ENCODE data around the gene CLK3. TPM values are rescaled to one million over a fixed set of nuclear protein-coding genes. Genes with fewer than 3 reads are reported as not detected.
"Not testable (repeated sequence)": the region's sequence is repeated elsewhere in the genome, so short reads cannot be mapped to it uniquely, and the experiment has no call there.

The CLK3 gene
- polyA plus RNA-seq, 5 donors, result 77.2 to 90.8 (median 83.3) TPM

DNA sequence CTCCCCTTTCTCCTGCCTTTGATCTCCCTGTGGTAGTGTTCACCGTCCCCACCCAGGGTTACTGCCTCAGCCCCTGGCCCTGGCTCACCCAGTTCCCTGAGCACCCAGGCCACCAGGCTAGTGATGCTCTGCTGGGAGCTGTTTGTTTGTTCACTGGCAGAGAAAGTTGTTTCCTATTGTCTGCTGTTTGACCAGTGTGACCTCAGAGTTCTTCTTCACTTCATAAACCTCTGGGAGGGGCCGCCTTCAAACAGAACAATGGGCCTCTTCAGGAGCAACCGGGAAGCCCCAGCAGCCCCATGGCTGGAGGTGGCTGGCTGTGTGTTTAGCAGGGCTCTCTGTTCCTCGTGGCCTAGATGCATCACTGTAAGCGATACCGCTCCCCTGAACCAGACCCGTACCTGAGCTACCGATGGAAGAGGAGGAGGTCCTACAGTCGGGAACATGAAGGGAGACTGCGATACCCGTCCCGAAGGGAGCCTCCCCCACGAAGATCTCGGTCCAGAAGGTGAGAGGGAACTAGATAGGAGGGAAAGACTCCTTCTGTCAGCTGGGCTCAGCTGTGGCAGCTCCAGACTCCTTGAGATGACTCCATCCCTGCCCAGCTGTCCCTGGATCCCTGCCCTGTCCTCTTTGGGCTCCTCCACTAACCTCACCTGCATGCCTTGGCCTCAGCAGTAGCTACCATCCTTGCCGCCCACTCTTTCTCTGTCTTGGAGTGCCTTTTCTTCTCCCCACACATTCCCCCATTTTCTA lies 3.4 kb downstream of the CLK3 start:
- DNase-seq, result no peak

GRCh38 chr15:74619916-74620635 lies 4.4 kb downstream of the CLK3 start:
- no peak for DNase-seq

DNA sequence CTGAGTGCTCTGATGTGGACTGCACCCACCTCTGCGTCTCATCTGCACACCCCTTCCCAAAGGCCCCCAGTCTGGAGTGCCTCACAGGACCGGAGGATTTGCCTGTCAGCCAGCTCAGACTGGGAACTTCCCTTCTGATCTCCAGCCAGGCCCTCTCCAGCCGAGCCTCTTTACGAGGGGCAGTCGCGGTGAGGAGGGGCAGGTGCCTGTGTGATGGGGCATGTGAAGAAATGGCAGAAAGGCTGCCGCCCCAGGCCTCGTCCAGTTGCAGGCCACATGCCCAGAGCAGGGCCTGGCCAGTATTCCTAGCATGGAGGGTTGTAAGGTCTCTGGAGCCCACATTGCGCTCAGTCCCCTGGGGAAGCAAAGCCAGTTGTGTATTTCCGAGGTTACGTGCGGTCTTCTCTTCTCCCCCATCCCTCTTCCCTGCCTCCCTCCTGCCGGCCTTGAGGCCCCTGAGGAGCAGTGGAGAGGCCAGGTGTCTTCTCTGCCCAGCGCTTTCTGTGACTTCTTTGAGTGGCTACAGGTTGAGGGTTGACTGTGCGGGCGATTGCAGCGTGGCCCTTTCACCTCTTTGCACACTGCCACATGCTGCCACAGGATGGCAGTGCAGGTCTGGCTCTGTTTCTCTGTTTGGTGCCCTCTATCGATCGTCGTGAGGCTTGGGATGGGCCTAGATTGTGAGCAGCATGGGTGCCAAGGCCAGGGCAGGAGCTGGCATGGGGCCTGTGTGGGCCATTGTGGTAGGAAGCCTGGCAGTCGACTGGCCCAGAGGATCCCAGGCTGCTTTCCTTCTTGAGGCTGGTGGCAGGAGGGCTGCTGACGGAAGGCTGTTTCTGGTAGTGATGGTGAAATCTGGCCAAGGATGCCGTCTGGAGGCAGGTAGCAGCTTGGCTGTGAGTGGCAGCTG lies 5.3 kb downstream of the CLK3 start:
- DNase-seq, result no peak

DNA sequence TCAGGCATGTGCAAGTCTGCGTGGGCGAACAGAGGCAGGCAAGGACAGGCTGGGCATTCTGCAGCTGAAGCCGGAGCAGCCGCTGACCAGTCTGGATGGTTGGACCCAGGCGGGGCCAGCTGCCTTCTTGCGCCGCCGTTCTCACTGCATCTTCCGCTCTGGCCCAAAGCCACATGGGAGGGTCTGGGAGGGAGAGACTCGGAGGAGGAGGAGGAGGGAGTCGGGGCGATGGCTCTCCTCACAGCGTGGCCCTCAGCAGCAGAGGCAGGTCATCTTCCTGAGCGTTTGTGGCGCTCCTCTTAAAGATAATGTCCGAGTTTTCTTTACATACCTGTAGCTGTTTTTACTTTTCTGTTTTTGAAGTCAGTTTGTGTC lies 5.9 kb downstream of the CLK3 start:
- no peak for DNase-seq

DNA sequence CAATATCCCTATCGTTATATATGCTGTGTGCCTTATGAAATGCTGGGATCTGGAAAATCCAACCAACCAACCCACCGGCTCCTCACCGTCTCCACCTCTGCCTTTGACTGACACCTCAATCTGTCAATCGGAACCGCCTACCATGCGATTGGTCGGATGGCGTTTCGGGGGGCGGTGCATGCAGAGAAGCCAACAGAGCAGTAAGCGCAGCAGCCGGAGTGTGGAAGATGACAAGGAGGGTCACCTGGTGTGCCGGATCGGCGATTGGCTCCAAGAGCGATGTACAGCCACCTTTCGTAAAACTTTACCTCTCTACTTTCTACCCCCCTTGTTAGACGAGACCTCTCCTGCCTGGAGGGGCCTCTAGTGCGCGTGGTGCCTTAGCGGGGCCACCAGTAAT lies 6.3 kb downstream of the CLK3 start:
- no peak for DNase-seq

- DNase-seq, result no peak
These were observed 7.1 kb downstream of the CLK3 start for GRCh38 chr15:74622758-74623157.

GRCh38 chr15:74624020-74624602 lies 8.5 kb downstream of the CLK3 start:
- DNase-seq, result no peak

DNA sequence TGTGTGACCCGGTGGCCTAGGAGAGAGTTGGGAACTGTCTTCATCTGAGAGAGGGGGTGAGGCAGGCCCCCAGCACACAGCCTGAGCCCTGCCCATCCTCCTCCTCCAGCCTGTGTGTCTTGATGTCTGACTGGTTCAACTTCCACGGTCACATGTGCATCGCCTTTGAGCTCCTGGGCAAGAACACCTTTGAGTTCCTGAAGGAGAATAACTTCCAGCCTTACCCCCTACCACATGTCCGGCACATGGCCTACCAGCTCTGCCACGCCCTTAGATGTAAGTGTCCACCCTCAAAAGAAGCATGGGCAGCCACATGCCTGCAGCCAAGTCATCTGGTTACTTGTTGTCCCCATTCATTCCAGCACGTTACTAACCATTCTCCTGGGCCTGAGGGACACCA lies 10.1 kb downstream of the CLK3 start:
- no peak for DNase-seq

DNA sequence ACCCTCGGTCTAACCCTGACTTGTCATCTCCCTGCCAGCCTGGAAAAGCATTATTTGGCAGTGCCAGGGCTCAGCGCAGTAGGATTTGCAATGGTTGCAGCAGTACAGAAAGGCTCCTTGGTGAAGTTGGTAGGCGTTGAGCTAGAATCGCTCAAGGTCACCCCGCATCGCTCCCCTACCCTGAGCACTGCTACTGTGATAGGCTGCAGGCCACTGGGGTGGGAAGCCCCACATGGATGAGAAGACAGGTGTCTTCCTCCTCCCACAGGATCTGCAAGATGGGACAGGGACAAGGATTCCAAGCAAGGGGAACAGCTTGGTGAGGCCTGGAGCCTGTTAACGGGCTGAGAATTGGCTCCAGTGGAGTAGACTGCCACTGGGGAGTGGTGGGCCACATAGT lies 10.7 kb downstream of the CLK3 start:
- no peak for DNase-seq

DNA sequence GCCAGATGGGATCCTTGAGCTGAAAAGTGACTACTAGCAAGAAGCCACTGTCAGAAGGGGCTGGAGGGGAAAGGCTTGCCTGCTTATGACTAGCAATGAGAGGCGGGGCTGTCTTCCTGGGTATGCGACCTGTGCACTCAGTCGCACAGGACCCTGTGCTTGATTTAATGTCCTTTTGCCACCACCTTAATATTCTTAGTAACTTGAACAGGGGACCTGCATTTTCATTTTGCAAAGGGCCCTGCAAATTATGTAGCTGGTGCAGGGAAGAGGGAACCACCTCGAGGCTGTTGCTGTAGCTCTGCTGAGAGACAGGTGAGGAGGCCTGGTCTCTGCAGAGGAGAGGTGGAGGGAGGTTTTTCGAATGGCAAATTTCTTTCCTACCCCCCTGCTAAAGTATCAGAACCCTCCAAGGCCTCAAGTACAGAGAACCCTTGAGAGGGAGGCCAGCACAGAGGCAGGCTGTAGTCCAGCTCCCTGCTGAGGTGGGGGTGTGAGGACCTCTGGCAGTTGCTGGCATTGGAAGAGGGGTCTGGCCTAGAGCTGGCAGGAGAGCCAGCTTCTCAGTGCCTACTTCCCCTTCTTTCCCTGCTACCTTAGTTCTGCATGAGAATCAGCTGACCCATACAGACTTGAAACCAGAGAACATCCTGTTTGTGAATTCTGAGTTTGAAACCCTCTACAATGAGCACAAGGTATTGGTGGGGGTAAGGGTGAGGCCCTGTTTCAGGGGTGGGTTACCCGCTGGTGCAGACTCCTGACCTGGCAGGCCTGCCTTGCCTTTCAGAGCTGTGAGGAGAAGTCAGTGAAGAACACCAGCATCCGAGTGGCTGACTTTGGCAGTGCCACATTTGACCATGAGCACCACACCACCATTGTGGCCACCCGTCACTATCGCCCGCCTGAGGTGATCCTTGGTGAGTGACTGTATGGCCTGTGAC lies 11.4 kb downstream of the CLK3 start:
- no peak for DNase-seq

GRCh38 chr15:74627766-74628165 lies 12.1 kb downstream of the CLK3 start:
- no peak for DNase-seq

DNA sequence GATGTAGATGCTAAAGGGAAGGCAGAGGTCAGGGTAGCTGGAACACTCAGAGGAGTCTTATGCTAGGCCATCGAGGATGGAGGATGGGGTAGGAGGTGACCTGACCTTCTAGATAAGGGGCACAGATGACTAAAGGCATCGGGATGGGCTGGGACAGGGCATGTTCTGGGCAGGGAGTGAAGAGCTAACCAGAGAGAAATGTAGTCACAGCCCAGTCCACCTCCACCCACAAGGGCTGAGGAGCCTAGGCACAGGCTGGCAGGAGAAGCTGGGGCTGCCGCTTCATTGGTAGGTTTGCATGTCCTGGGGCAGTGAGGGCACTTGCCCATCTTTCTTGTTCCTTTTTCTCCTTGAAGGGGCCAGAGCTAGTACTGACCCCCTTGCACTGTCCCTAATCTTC lies 12.6 kb downstream of the CLK3 start:
- no peak for DNase-seq

GRCh38 chr15:74628949-74629348 lies 13.3 kb downstream of the CLK3 start:
- DNase-seq, result no peak

- not testable (repeated sequence) for DNase-seq
These were observed 14.1 kb downstream of the CLK3 start for GRCh38 chr15:74629696-74630095.

- no peak for DNase-seq
These were observed 14.8 kb downstream of the CLK3 start for GRCh38 chr15:74630284-74631086.

DNA sequence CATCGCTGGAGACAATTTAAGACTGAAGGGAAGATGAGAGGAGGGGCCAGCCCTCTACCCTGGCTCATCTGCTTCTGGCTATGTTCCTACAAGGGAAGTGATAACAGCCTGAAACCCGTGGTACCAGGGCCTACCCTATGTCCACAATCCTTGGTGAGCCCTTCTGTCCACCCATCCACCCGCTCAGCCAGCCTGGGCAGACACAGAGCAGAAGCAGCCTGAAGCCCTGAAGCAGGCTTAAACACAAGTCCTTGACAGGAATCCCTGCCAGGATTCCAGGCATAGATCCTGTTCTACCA lies 15.4 kb downstream of the CLK3 start:
- no peak for DNase-seq

GRCh38 chr15:74631408-74631807 lies 15.8 kb downstream of the CLK3 start:
- DNase-seq, result no peak

DNA sequence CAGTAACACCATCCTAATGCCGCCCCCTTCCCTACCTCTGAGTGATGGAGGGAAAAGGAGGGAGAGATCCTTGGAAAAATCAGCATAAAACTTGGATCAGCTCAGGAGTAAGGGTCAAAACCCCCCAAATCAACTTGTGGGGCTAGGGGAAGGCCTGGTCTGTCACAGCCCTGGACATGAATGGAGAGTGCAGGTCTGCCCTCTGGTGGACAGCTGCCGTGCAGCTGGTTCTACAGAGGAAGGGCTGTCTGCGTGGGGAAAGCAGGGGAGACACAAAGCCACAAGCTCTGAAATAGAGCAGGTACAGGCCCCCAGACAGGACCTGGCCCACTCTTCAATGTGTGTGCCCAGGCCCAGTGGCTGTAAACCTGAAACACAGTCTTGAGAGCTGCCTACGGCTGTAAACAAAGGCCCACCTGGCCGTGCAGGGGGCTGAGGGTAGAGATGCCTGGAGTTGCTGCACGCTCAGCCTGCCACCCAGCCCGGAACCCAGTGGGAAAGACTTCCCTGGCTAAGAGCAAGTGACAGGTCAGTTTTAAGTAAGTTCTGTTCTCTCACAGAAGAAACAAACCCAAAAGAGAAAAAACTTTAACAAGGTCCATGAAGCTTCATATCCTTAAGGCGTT lies 16.4 kb downstream of the CLK3 start:
- peak; percentile 26 to 48 for DNase-seq

GRCh38 chr15:74632601-74633000 lies 17.0 kb downstream of the CLK3 start:
- DNase-seq, result no peak

GRCh38 chr15:74633781-74634180 lies 18.1 kb downstream of the CLK3 start:
- DNase-seq, result no peak
